GM18519 (cell line): ENCODE data around the gene ABCA1.
A peak's percentile ranks its signal among the peaks of the same experiment; 100 is the strongest.

ENCODE experiments used
- ATAC-seq: cut with Tn5 transposase; IDR thresholded peaks from one replicate; pipeline ENCODE4 v1.9.1; 2021; ENCODE audit warnings: mild to moderate bottlenecking, moderate library complexity; ENCODE audit not compliant: unreplicated experiment, low FRiP score

ABCA1 gene

GRCh38 chr9:104808035-104808614 is 119.8 kb downstream of the ABCA1 start:
- ATAC-seq = no peak

DNA sequence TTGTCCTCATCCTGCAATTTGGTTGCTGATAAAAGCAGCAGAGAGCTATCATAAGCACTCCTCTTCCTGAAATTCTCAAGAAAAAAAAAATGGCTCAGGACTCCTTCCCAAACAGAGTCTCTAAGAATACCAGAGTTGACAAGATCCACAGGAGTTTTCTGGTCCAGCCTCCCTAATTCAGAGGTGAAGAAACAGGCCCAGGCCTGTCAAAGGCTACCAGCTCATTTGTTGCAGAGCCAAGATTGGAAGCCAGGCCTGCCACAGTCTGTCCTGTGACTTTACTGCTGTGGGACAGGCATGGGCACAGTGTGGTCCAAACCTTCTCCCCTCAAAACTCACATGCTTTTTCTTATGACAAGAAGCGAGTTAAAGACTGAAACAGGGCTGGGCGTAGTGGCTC is 122.5 kb downstream of the ABCA1 start:
- no peak for ATAC-seq

GRCh38 chr9:104802906-104803305 is 125.0 kb downstream of the ABCA1 start:
- no peak for ATAC-seq

- ATAC-seq = no peak
Measured at GRCh38 chr9:104802110-104802509, 125.8 kb downstream of the ABCA1 start.

GRCh38 chr9:104800068-104800785 is 127.7 kb downstream of the ABCA1 start:
- ATAC-seq = no peak

- no peak for ATAC-seq
Measured at GRCh38 chr9:104798209-104798995, 129.6 kb downstream of the ABCA1 start.

DNA sequence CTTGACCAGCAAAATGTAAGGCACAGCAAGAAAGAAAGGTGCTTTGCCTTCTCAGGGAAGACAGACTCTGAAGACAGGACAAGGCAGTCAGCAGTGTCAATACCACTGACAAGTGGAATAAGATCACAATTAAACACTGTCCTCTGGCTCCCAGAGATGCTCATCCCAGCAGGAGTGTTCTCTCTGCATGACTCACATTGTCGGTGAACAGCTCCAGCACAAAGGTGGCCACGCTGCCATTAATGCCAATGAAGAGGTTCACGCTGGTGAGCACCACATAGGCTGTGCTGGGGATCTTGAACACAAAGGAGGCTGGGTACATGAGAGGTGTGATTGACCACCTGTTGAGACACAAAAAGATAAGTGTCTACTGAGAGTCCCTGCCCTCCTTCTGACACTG is 132.1 kb downstream of the ABCA1 start:
- no peak for ATAC-seq

DNA sequence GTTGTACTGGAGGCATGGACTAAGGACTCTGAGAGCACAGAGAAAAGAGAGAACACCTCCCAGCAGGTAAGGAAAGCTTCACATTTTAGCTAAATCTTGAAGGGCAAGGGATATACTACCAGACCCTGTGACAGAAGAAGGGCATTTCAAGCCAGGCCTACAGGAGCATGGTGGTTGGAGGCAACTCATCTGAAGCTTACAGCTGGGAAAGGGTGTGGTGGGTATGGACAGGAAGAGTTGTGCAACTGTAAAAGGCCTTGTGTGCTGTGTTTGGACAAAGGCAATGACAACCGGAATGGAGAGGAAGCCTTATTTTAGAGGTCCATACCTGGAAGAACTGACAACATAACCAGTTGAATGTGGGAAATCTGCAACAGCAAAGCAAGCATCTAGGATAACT is 132.9 kb downstream of the ABCA1 start:
- ATAC-seq = no peak

- ATAC-seq = no peak
Measured at GRCh38 chr9:104794070-104794469, 133.9 kb downstream of the ABCA1 start.

DNA sequence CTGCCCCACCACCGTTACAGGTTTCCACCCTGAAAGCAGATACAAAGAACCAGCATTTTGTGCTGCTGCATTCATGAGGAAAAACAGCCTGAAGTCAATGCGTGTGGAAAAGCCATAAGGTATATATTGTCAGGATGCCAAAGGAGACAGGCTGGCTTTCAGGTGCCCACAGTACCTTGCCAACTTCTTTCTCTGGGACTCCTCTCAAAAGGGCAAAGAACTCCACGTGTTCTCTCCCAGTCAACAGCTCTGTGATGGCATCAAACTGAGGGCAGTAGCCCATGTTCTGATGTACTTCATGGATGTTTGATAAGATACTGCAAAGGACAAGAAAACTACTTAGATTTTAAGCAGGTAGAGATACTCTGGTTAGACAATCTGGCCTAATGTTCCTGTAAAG is 139.7 kb downstream of the ABCA1 start:
- ATAC-seq = no peak

DNA sequence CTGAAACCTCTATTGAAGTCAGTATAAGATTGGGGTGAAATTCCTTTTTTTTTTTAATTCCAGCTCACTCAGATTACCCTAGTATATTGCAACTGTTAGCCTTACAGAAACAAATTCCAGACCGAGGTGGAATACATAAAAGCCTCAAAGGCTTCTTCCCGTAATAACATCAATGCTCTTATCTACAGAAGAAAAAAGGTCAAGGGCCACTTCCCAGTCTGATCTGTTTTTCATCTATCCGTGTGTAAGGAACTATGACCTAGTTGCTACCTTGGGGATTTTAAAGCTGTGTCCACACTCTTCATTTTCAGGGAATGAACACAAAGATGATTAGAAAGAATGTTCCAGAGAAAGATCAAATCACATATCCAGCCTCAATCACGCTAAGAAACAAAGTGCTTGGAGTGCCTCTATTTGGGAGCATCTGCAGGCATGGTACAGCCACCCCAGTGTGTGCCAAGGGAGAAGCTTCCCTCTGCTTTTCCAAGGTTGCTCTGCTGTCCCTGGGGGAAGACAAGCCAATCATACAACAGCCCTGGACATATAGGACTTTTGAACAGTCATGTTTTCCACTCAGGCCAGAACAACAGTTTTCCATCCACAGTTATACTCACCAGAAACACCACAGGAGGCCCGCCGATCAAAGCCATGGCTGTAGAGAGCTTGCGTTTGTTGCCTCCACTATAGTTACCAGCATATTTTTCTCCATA is 140.5 kb downstream of the ABCA1 start:
- no peak for ATAC-seq

DNA sequence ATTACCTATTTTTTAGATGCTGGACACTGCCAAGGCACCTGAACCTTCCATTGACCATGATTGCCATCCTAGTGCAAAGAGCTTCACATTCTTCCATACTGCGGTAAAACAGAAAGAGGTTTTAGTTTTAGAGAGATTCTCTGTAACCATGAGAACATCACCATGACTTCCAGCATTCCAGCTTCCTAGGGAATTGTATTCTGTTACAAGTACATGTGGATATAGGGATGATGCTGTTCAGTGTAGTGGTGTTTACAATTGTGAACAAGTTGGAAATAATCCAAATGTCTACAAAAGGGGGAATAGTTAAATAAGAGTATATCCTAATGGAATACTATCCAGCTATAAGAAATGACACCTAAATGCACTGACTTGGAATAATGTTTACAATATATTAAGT is 141.7 kb downstream of the ABCA1 start:
- no peak for ATAC-seq

- ATAC-seq = peak; percentile 72
Measured at GRCh38 chr9:104784098-104784497, 143.9 kb downstream of the ABCA1 start.

- ATAC-seq = no peak
Measured at GRCh38 chr9:104783588-104783987, 144.4 kb downstream of the ABCA1 start.

GRCh38 chr9:104780796-104781395 is 147.1 kb downstream of the ABCA1 start:
- ATAC-seq = peak; percentile 50

DNA sequence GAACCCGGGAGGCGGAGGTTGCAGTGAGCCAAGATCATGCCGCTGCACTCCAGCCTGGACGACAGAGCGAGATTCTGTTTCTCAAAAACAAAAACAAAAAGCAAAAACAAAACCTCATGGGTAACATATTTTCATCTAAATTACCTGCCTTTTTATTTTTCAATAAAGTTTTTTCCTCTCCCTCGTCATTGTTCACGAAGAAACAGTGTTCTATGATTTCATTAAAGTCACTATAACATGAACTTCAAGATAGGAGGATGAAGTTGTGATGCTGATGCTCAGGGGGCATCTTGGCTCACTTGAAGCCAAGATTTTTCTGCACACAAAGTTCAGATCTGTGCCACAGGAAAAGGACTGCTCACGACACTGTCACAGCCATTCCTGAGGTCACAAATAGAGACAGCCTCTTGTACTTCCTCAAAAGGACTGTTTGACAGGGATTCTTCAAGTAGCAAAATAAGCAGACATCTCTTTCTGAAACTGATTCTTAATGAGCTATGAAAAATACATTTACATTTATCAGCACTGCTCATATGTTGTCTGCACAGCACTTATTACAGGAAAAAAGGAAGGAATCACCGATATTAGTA is 147.9 kb downstream of the ABCA1 start:
- no peak for ATAC-seq

DNA sequence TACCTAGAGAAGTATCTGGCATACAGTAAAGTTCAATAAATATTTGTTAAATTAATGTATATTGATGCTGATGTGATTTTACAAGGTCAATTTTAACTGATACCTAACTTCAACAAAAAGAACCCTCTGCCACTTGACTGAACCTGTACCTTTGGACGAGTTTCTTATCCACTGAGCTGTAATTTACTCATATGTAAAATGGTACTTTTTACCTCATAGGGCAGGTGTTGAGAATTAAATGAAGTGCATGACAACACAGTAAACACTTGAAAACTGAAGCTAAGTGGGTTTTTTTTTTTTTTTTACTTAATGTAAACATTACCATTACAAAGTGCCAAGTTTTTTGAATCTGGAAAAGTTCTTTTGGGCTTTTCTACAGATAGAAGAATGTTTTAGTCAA is 148.6 kb downstream of the ABCA1 start:
- ATAC-seq = no peak

DNA sequence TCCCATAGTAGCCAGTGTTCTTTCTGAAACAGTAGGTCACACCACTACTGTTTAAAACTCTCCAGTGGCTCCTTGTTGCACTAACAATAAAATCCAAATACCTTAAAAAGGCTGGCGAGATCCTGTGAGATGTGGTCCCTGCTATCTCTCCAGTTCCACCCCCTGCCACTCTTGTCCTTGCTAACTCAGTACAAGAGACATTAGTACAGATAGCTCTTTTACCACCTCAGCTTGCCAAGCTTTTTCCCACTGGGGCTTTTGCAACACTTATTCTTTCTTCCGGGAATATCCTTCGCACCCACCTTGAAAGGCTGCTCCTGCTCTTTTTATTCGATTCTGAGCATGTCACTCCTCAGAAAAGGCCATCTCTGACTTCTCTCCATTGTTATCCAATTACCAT is 149.2 kb downstream of the ABCA1 start:
- ATAC-seq = no peak

DNA sequence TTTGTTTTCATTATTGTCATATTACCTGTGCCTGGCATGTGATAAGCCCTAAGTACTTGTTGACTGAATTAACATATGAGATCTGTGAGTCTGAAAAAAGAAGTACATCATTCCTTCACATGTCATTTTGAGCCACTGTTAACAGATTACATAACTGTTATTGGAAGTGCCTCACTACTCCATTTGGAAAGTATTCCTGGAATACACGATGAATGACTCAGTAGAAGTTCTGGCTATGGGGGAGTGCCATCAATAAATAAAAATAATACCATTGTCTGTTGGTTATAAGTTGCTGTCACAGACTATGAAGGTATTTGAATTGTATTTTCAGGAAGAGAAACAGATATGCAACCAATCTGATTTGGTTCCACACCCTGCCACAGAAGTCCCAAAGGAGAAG is 151.2 kb downstream of the ABCA1 start:
- ATAC-seq = no peak

DNA sequence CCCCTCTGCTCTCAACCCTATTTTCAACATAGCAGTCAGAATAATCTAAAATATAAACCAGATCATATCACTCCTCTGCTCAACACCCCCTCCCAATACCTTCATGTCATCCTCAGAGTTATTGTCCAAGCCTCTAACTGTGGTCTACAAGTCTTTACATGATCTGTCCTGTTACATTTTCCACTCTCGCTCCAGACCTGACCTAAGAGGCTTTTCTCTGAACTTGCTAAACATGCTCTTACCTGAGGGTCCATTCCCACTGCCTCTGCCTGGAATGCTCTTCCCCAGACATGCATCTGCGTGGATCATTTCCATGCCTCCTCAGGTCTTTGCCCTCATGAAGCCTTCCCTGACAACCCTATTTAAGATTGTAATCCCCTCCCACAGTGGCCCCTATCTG is 152.0 kb downstream of the ABCA1 start:
- ATAC-seq = no peak
